ENCODE measurements around the gene SBNO2.

The SBNO2 gene

DNA sequence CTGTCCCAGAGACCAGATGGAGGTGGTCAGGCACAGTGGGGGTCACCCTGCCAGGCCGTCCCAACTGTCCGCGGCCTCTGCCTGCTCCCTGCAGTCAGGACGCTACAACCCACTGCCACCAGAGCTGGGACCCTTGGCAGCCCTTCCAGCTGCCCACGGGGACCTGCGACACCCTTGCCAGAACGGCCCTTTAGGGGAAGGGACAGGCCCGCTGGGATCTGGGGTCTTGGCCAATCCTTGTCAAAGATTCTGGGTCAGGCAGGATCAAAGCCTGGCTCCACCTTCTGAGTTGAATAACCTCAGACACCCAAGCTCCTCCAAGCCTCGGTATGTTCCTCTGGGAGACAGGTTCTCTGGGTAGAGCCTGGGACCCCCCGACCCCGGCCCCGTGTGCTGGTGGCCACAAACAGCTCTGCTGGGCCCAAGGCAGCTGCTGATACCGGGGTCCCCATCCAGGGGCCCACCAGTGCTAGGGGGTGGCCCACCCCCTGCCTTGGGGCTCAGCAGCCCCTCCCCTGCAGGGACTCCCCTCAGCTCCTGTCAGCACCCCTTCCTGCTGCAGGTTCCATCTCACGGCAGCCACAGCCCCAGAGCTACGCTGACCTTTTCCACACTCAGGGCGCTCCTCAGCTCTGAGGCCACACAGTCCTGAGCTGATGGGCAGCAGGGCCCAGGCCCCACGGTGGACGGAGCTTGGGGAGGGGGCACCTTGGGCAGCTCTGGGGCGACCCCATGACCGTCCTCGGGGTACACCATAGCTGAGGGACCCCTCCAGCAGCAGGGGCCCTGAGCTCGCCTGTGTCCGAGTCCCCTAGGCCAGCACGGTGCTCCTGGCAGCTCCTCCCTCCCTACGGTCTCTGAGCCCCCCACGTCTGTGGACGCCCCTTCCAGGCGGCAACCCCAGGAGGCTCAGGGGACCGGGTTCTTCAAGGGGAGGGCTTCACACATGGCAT, 18.4 kb downstream of the SBNO2 start:
- no peak for DNase-seq (ENCODE audit: low read depth in 2 of 2)

DNA sequence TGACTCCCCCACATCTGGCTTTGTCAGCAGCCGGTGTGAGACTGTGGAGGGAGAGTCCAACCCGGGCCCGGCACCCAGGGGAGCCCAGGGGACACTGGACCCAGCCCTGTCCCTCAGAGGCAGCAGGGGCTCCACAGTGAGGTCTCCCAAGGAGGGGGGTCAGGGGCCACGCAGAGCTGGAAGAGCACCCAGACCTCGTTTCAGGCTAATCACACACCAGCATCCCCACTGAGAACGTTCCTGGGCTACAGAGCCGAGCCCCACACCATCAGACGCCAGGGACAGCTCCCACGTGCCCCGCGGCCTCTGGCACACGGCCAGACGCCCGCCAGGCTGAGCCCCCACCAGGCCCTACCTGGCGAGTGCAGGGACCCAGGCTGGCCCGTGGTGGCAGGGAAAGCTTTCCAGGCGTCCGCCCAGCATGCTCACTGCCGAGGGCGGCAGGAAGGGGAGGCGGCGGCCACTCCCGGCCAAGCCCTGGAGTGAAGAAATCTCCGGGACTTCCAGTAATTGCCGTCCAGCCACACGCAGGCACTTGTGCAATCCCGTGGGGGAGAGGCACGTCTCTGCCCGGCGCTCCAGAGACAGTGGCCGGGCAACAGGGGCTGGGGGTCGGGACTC, 19.2 kb downstream of the SBNO2 start:
- DNase-seq (ENCODE audit: low read depth in 2 of 2) = no peak

DNA sequence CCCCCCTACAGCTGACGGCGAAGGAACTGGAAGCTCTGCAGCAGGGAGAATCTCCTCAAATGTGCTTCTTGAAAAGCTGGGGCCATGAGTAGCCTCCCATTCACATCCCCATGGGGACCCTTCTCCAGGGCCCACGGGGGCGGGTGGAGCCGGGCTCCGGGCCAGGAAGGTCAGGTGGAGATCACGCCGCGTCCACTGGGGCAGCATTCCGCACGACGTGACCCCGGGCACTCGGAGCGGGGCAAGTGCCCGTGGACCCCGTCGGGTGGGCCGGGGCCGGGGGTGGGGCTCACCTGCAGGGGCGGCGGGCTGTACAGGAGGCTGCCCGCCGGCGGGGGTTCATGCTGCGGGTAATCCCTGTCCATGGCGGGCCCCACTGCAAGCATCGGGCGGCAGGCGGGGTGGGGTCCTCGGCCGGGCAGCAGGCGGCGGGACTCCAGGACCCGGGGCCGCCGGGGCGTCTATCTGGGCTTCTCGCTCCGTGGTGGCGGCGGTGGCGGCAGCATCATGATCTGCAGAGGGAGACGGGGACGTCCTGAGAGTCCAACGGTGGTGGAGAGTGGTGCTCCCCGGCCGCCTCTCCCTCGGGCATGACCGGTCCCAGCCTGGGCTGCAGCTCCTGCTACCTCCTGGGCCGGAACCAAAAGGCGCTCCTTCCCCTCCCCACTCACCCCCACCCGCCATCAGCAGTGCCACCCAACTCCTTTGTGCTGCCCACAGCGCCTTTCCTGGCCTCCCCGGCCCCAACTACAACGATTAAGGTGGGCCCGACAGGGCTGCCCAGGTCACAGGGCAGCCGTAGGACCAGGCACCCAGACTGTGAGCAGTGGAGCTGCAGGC, 20.0 kb downstream of the SBNO2 start:
- DNase-seq (ENCODE audit: low read depth in 2 of 2) = no peak

DNA sequence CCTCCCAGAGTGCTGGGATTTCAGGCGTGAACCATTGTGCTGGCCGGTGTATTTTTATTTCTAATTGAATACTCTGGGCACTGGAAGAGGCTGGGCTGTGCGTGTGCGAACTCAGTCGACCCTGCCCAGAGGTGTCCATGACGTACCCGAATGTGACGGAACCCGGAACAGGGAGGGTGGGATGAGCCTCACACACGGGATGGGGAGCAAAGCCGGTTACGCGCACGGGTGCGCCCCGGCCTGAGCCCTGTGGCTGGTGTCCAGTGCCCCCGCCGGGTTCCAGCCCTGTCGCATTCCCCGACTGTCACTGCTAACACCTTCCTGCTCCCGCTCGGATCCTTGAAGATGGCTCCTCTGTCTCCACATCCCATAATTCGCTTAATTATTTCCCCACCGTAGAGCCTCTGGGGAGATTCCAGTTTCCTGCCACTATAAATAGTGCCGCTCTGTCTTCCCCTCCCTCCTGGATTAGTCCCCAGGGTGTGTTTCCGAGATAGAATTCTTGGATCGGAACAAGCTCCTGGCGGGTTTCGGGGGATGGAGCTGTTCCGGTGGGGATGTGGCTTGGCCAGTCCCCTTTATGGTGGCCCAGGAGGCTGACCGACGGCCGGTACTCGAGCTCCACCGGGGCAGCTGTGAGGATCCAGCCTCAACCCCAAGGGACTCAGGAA, 22.0 kb downstream of the SBNO2 start:
- DNase-seq (ENCODE audit: low read depth in 2 of 2) = no peak

DNA sequence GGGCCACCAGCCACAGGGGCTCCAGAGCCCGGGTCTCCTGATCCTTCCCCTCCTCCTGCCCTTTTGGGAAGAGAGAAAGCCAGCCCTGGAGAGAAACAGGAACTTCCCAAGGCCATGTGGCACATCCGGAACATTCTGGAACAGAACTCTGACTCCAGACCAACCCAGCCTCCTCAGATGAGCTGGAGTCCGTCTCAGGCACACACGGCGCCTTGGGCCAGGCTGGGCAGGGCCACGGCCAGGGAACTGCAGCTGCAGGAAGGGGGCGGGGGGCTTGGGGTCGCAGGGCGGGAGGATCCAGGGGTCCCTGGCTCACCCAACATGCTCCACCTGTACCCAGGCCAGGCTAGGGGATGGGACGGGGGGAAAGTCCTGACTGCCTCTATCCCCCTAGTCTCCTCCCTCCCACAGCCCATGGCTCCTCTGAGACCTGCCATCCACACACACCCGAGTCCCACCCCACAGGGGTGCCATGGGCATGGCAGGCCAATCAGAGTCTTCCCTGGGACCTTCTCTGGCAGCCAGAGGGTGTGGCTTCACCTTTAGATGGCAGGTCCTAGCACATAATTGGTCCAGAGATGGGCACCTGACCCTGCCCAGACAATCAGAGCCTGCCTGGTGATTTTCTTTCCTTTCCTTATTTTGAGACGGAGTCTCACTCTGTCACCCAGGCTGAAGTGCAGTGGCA, 22.9 kb downstream of the SBNO2 start:
- no peak for DNase-seq (ENCODE audit: low read depth in 2 of 2)

DNA sequence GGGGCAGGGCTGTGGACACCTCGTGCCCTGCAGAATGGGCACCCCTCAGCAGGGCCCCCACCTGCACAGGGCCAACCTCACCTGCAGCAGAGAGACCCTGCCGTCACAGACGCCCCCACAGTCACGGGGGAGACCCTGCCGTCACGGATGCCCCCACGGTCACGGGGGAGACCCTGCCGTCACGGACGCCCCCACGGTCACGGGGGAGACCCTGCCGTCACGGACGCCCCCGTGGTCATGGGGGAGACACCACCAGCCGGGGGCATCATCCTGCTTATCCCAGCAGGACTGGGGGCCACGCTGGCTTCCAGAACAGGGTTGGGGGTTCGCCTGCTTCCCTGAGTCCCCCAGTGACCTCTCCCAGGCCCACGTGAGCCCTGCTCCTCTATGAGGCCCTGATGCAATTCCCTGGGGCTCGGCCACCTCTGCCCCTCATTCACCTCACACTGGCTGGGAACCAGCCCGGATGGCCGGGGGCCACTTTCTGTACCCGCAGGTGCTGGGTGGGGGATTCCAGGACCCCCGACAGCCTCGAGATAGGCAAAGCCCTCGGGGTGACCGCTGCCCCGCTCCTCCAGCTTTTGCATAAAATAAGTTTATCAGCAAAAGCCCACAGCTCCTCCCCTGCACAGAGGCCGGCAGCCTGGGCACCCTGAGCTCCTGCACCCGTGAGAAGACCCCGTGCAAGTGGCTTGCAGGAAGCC, 23.6 kb downstream of the SBNO2 start:
- no peak for DNase-seq (ENCODE audit: low read depth in 2 of 2)

DNA sequence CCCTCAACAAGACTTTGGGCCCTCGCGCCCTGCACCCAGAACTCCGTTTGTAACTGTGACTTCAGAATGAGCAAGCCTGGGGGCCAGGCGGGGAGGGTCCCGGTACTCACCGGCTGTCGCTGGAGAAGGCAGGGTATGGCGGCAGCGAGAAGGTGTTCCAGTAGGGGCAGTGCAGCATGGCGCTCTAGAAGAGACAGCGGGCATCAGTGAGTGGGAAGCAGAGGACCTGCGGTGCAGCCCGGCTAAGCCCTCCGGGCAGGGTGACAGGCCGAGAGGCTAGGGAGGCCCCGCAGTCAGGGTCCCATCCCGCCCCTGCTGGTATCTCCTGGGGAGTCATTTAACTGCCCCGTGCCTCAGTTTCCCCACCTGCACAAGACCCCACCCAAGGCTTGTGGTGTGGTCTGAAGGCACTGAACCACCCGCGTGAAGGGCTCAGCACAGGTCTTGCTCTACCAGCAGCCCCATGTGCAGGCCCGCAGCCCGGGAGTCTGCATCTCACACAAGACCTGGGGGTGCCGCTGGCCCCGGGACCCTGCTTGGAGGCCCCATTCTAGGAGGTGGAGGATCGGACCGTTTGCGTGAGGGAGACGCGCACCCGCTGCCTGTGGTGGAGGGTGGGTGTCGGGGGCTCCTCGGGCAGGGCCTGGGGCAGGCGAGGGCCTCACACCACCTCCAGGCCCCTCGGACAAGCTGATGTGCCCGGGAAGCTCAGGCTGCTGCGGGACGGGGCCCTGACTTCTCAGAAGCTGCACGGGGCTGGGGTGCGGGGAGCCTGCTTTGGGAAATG, 24.6 kb downstream of the SBNO2 start:
- DNase-seq (ENCODE audit: low read depth in 2 of 2) = no peak

DNA sequence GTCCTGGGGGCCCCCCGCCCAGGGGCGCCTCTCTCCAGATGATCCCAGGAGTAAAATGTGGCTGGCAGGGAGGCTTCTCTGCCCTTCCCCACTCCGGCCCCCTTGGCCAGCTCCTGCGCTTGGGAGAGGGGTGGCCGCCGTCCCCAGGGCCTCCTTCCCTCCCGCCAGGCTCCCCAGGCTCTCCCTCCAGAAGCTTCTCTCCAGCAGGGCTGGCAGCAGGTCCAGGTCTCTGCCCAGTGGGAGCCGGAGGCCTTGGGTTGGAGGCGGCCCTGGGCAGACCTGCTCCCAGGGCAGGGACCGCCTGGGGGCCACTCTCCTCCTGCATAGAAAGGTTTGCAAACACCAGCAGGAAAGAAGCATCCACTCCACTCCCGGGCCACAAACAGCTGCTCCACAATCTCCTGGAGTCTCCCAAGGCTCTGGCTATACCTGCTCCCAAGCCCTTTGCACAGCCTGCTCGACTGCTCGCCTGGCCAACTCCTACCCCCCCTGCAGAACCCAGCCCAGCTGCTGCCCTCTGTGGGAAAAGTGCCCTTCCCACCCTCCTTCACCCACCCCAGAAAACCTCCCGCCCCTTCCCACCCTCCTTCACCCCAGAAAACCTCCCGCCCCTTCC, 26.0 kb downstream of the SBNO2 start:
- no peak for DNase-seq (ENCODE audit: low read depth in 2 of 2)

DNA sequence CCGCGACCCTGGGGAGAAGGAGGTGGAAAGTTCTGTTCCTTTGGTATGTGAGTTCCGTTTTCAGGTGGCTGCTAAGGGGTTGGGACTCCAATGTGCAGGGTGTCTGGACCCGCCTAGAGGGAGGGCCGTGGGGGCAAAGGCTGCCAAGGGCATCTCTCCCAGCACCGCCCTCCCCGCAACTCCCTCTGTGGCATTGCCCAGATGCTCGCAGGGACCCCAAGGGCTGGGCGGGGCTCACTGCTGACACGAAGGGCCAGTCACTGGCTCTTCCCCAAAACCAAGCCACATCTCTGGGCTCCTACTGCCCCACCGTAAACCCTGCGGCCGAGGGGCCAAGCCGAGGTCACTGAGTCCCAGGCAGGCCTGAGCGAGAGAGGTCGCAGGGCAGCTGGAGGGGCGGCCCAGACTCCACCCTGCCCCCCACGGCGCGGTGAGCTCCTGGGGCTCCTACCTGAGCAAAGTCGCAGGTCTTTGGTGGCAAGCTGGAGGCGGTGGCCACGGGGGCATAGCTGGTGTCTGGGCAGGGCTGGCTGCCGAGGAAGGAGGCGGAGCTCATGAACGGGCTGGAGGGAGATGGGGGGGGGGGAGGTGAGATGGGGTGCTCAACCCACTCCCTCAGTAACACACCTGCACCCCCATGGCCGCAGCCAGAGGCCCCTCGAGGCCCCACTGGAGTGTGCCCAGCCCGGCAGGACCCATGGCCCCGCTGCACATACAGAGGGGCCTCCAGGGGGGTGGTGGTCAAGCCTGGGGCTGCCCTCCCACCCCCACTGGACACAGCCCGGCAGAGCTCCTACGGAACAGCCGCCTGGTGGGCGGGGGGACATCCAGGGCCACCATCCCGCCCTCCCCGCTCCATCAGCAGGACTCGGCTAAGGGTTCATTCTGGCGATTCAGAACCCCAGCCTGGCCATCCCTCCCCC, 26.9 kb downstream of the SBNO2 start:
- no peak for DNase-seq (ENCODE audit: low read depth in 2 of 2)

DNA sequence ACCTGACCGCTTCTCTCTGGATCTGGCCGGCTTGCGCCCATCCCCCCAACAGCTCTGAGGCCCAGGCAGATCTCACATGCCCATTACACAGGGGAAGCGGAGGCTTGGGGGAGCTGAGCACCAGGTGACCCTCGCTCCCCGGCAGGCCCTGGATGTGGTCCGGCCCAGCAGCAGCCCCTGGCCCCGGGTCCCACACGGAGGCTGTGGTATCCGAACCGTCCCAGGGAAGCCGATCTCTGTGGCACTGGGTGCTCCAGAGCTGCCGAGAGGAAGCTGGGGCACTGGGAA, 27.7 kb downstream of the SBNO2 start:
- DNase-seq (ENCODE audit: low read depth in 2 of 2) = no peak

DNA sequence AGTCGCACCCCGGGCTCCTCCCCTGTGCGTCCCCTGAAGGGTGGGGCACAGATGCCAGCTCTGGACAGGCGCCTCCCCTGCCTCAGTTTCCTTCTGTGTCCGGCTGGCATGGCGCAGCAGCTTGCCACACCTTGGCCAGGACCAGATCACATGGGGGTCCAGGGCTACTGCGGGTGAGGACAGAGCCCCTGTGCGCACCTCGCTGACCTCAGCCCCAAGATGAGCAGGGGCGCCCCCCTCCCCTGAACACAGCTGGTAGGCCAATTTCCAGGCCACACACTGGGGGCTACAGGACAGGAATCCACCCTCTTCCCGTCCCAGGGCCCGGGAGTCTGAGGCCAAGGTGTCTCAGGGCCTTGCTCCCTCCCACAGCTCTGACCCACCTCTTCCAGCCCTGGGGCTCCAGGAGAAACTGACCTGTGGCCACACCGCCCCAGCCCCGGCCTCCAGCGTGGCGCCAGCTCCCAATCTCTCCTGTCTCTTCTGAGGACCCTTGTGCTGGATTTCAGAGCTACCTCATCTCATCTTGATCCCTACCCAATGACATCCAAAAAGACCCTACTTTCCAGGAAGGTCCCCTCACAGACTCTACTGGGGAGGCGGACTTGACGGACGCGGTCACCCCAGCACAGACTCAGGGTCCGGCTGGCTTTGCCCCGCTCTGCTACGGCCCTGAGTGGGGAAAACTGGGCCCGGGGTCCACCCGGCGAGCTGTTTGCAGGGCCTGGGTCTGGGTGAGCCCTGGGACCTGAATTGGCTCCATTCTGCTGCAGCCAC, 28.2 kb downstream of the SBNO2 start:
- no peak for DNase-seq (ENCODE audit: low read depth in 2 of 2)

DNA sequence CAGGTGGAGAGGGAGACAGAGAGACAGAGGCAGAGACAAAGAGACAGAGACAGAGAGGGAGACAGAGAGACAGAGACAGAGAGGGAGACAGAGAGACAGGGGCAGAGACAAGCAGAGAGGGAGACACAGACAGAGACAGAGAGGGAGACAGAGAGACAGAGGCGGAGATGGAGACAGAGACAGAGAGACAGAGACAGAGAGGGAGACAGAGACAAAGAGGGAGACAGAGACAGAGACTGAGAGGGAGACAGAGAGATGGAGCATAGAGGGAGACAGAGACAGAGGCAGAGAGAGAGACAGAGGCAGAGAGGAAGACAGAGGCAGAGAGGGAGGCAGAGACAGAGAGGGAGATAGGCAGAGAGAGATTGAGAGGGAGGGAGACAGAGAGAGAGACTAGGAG, 29.3 kb downstream of the SBNO2 start:
- DNase-seq (ENCODE audit: low read depth in 2 of 2) = no peak

DNA sequence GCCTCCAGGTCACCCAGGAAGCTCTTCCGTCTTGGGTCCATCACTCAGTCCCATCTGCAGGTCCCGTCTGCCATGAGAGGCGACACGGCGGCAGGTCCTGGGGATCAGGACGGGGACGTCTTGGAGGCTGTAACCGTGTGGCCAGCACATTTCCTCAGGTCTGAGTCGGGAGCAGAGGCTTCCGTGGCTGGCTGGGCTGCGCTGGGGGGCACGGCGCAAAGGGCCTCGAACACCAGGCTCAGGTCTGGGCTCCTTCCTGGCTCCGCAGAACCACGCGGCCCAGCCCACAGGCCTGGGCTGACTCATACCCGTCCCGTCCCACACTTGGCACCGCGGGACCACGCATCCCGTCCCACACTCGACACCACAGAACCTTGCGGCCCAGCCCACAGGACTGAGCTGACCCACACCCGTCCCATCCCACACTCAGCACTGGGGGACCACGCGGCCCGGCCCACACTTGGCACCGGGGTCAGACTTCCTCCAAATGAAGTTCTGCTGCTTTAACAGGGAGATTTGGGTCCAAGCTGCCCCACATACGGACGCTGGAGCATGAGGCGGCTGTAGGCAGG, 30.2 kb downstream of the SBNO2 start:
- no peak for DNase-seq (ENCODE audit: low read depth in 2 of 2)

DNA sequence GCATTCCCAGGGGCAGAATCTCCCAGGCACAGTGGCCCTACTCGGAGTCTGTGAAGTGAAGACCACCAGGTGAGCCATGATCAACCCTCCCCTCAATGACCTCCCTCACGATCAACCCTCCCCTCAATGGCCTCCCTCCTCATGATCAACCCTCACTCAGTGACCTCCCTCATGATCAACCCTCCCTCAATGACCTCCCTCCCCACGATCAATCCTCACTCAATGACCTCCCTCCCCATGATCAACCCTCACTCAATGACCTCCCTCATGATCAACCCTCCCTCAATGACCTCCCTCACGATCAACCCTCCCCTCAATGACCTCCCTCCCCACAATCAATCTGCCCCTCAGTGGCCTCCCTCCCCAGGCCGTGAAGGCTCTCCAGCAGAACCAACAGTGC, 32.1 kb downstream of the SBNO2 start:
- DNase-seq (ENCODE audit: low read depth in 2 of 2) = no peak

DNA sequence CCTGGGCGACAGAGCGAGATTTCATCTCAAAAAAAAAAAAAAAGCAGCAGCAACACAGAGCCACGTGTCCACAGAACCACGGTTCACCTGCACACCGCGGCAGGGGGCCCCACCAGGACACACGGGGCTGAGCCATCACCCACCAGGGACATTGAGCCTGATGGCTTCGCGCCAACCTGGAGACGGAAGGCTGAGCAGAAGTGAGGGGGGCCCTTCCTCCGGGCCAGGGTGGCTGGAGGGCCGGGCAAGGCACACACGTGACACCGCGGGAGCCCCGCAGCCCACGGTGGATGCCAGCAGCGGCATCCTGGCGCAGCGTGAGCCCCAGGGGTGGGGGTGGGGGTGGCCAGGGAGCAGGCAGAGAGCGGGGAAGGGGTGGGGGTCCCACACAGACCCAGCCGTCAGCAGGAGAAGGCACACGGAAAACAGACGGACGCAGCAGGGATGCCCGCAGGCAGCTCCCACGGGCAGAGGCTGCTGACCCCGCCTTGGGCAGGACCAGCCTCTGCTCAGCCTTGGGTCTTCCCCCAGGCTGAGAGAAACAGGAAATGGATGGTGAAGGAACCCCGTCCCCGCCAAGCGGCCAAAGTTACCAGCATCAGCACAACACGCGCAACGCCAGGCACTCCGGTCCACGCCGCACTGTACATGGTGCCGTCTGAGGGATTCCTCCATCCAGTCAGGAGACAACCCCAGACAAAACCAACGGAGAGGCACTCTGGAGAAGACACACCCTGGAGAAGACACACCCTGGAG, 33.6 kb downstream of the SBNO2 start:
- no peak for DNase-seq (ENCODE audit: low read depth in 2 of 2)

DNA sequence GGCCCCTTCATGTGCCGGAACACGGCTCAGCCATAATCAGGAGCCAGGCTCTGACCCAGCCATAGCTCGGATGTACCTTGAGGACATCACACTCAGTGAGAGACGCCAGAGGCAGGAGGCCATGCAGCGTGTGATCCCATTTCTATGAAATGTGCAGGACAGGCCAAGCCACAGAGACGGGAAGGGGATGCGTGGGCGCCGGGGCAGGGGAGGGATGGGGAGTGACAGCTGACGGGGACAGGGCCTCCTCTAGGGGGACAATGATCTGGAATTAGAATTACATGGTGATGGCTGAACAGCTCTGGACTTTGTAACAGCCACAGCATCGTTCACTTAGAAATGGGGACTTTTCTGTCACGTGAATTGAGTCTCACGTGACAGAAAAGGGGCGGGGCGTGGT, 34.9 kb downstream of the SBNO2 start:
- DNase-seq (ENCODE audit: low read depth in 2 of 2) = no peak

DNA sequence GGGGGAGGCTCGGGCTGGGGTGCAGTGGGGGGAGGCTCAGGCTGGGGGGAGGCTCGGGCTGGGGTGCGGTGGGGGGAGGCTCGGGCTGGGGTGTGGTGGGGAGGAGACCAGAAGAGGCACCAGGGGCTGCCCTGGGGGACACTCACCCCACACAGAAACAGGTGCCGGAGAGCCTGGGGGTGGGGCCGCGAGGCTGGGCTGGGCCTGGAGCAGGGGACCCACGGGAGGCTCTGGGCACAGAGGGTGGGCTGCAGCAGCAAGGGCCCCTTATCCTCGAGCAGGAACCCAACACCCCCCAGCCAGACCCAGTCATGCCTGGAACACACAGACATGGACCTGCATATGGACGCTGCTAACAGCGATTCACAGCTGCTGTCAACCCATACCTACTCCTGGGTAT, 35.9 kb downstream of the SBNO2 start:
- DNase-seq (ENCODE audit: low read depth in 2 of 2) = no peak

Measured in stimulated activated CD8-positive, alpha-beta memory T cell treated with anti-CD3 and anti-CD28 coated beads, Interleukin-2, amount 100 ng/mL, for 1 hour (primary cell).